Fibroblast of lung (primary cell): Measurements from ENCODE around the gene TOMT. TPM values are rescaled to one million over a fixed set of nuclear protein-coding genes. Genes with fewer than 3 reads are reported as not detected.

Experiments used
- DNase-seq, 2 donors: peaks; one replicate each; pipeline versions ENCODE4 v3.0.0 to v3.0.0-alpha.2; 2010; ENCODE audit warnings: low read depth in 2 of 2
- H2AFZ ChIP-seq: 2 replicates; pipeline ENCODE4 v1.5.1; 2012; ENCODE audit warnings: low read length, control low read depth, inconsistent platforms
- H3K27ac ChIP-seq: 2 replicates; pipeline ENCODE4 v1.5.1; 2011; ENCODE audit warnings: low read length, control low read depth; ENCODE audit not compliant: insufficient read depth
- H3K27me3 ChIP-seq: 2 replicates; pipeline ENCODE4 v1.5.1; 2011; ENCODE audit warnings: mild to moderate bottlenecking, low read length; ENCODE audit not compliant: control insufficient read depth, insufficient read depth
- H3K36me3 ChIP-seq: 2 replicates; pipeline ENCODE4 v1.5.1; 2011; ENCODE audit warnings: low read length; ENCODE audit not compliant: control insufficient read depth, insufficient read depth
- H3K4me1 ChIP-seq: 2 replicates; pipeline ENCODE4 v1.5.1; 2011; ENCODE audit warnings: low read length; ENCODE audit not compliant: control insufficient read depth, insufficient read depth; ENCODE audit errors: extremely low read depth
- H3K4me2 ChIP-seq: 2 replicates; pipeline ENCODE4 v1.5.1; 2011; ENCODE audit warnings: low read length, control low read depth; ENCODE audit not compliant: insufficient read depth; ENCODE audit errors: extremely low read depth
- H3K4me3 ChIP-seq, 4 experiments: fragments of 200-600 bp in 1 of 4; sonication (generic) in 1 of 4; replicated peaks in 1 of 4; 2 replicates each; pipeline ENCODE4 v1.5.1; 2011 to 2016; ENCODE audit warnings: low read length in 4 of 4, low read depth in 3 of 4, mild to moderate bottlenecking in 3 of 4, control low read depth in 2 of 4, inconsistent platforms in 1 of 4, mixed read lengths in 1 of 4; ENCODE audit not compliant: insufficient read depth in 1 of 4; ENCODE audit errors: control extremely low read depth in 1 of 4
- H3K79me2 ChIP-seq: 2 replicates; pipeline ENCODE4 v1.5.1; 2012; ENCODE audit warnings: mild to moderate bottlenecking, low read length, inconsistent platforms; ENCODE audit not compliant: control insufficient read depth, insufficient read depth
- H3K9ac ChIP-seq: 2 replicates; pipeline ENCODE4 v1.5.1; 2011; ENCODE audit warnings: mild to moderate bottlenecking, low read length, control low read depth; ENCODE audit not compliant: insufficient read depth
- H3K9me3 ChIP-seq: 2 replicates; pipeline ENCODE4 v1.5.1; 2012; ENCODE audit warnings: low read depth, low read length; ENCODE audit not compliant: control insufficient read depth, insufficient read depth
- H4K20me1 ChIP-seq: 2 replicates; pipeline ENCODE4 v1.5.1; 2011; ENCODE audit warnings: low read length; ENCODE audit not compliant: control insufficient read depth, insufficient read depth; ENCODE audit errors: extremely low read depth
- EZH2 ChIP-seq: IDR thresholded peaks from 2 replicates; pipeline ENCODE4 v1.5.1; 2012; ENCODE audit warnings: low read length, control low read depth, mild to moderate bottlenecking; ENCODE audit errors: missing control alignments
- polyA plus RNA-seq, 2 donors: library from polyadenylated mRNA; depleted of rRNA in 1 of 2; stranded (reverse) in 1 of 2; unstranded in 1 of 2; fragments of >200 nt; gene quantifications; 2 replicates each; pipeline ENCODE4 v1.2.1, GENCODE V29; 2011 to 2012; ENCODE audit warnings: missing spikeins in 1 of 2
- total RNA-seq: library from RNA; depleted of rRNA; stranded (reverse); fragments of >200 nt; gene quantifications from 2 replicates; pipeline ENCODE4 v1.2.1, GENCODE V29; 2014
- TF ChIP-seq, protein P1 (sequence below), 2 donors: IDR thresholded peaks in 1 of 2; conservative IDR thresholded peaks in 1 of 2; 1 replicate in 1 of 2; 2 replicates in 1 of 2; pipeline ENCODE4 v1.5.1; 2011 to 2012; ENCODE audit warnings: low read length in 2 of 2, control low read depth in 1 of 2, inconsistent platforms in 1 of 2, low read depth in 1 of 2, mild to moderate bottlenecking in 1 of 2

TOMT gene
- total and polyA plus RNA-seq, 2 donors (not counting 1 experiment from before 2014, with no cell fraction given), result not detected

GRCh38 chr11:72100009-72100408 lies 5.7 kb upstream of the TOMT start:
- DNase-seq, result no peak
- no peak for TF ChIP-seq EZH2
- TF ChIP-seq, protein P1, sequence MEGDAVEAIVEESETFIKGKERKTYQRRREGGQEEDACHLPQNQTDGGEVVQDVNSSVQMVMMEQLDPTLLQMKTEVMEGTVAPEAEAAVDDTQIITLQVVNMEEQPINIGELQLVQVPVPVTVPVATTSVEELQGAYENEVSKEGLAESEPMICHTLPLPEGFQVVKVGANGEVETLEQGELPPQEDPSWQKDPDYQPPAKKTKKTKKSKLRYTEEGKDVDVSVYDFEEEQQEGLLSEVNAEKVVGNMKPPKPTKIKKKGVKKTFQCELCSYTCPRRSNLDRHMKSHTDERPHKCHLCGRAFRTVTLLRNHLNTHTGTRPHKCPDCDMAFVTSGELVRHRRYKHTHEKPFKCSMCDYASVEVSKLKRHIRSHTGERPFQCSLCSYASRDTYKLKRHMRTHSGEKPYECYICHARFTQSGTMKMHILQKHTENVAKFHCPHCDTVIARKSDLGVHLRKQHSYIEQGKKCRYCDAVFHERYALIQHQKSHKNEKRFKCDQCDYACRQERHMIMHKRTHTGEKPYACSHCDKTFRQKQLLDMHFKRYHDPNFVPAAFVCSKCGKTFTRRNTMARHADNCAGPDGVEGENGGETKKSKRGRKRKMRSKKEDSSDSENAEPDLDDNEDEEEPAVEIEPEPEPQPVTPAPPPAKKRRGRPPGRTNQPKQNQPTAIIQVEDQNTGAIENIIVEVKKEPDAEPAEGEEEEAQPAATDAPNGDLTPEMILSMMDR (conservative IDR thresholded peaks at IDR 0.05 in 1 of 2, IDR thresholded peaks at IDR 0.05 in 1 of 2; ENCODE audit: low read depth in 1 of 2, low read length in 2 of 2), result no peak

DNA sequence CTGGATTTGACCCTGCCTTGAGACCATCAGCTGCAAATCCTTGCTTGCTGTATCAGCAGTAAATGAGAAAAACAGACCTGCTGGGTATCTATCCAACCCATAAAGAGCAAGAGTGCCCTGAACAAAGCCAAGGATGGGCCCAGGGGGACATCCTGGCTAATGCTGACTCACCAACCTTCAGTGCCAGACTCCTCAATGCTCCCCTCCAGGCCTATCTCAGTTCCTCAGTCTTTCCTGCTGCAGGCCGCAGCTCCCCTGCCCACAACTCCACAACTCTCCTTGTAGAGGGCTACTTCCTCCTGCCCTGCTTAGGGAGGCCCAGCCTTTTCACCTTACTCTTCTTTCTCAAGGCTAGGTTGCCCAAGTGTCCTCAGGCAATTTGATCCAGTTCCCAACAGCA lies 5.3 kb upstream of the TOMT start:
- no peak overlapping the region for H2AFZ ChIP-seq
- H3K27me3 ChIP-seq, result no peaks in the 10 kb centered on the region
- H3K9me3 ChIP-seq, result no peaks in the 10 kb centered on the region
- no peak for DNase-seq
- no peaks in the 10 kb centered on the region for H4K20me1 ChIP-seq
- no peak overlapping the region for H3K4me2 ChIP-seq
- H3K4me3 ChIP-seq, result peak overlapping the region in 1 of 4 experiments; percentile 100
- H3K27ac ChIP-seq, result peak overlapping the region; percentile 13
- H3K36me3 ChIP-seq, result peaks cover 17% of the 10 kb centered on the region
- H3K9ac ChIP-seq, result no peak overlapping the region
- H3K79me2 ChIP-seq, result peaks cover 40% of the 10 kb centered on the region
- TF ChIP-seq, protein P1 (conservative IDR thresholded peaks at IDR 0.05 in 1 of 2, IDR thresholded peaks at IDR 0.05 in 1 of 2; ENCODE audit: low read depth in 1 of 2, low read length in 2 of 2), result no peak
- no peak for TF ChIP-seq EZH2
- peaks cover 18% of the 10 kb centered on the region for H3K4me1 ChIP-seq

More at GRCh38 chr11:72100009-72100408, 5.7 kb upstream of the TOMT start:
- Histone ChIP-seq H3K36me3 (peaks cover 19% of the 10 kb centered on the region), H3K79me2 (peaks cover 40% of the 10 kb centered on the region), H2AFZ (no peak overlapping the region), H3K27me3 (no peaks in the 10 kb centered on the region), H3K4me3 (no peak overlapping the region), H4K20me1 (no peaks in the 10 kb centered on the region), H3K27ac (no peak overlapping the region), H3K9me3 (no peaks in the 10 kb centered on the region), H3K4me1 (peaks cover 18% of the 10 kb centered on the region), H3K4me2 (no peak overlapping the region), H3K9ac (no peak overlapping the region)

DNA sequence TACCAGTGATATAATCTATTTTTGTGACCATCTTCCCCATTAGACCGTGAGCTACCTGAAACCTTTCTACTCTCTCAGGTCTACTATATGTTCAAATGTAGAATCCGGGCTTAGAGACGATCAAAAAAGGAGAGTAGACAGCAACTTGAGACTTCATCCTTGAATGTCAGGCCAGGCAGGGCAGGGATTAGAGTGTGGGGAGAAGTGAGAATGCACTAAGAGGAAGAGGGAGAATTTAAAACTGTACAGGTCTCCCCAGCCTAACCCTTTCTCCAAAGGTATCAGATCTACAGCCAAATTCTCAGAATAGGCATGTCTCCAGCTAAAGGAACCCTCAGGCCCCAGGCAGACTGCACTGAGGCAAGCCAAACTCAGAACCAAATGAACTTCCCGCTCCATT lies 3.6 kb upstream of the TOMT start:
- no peaks in the 10 kb centered on the region for H4K20me1 ChIP-seq
- peaks cover 16% of the 10 kb centered on the region for H3K36me3 ChIP-seq
- peaks cover 18% of the 10 kb centered on the region for H3K4me1 ChIP-seq
- peaks cover 40% of the 10 kb centered on the region for H3K79me2 ChIP-seq
- H3K4me2 ChIP-seq, result peak overlapping the region; percentile 99
- peak overlapping the region; percentile 96 to 100 (median 98) for H3K4me3 ChIP-seq
- H3K9me3 ChIP-seq, result no peaks in the 10 kb centered on the region
- no peaks in the 10 kb centered on the region for H3K27me3 ChIP-seq
- no peak overlapping the region for H2AFZ ChIP-seq
- peak overlapping the region; percentile 94 for H3K9ac ChIP-seq
- TF ChIP-seq, protein P1 (conservative IDR thresholded peaks at IDR 0.05 in 1 of 2, IDR thresholded peaks at IDR 0.05 in 1 of 2; ENCODE audit: low read depth in 1 of 2, low read length in 2 of 2), result no peak
- TF ChIP-seq EZH2, result no peak
- DNase-seq, result no peak
- H3K27ac ChIP-seq, result peak overlapping the region; percentile 92
